SK-N-SH (cell line): ENCODE measurements around the gene FBXO44. TPM values are rescaled to one million over a fixed set of nuclear protein-coding genes. Genes with fewer than 3 reads are reported as not detected.
"Not testable (repeated sequence)": the region's sequence is repeated elsewhere in the genome, so short reads cannot be mapped to it uniquely, and the experiment has no call there.

Experiments
- CTCF ChIA-PET: fragments of 300-600, 350-600 bp; formaldehyde crosslinking; extraction: SDS; loops from one replicate; lab custom pipeline; 2021; lab: Yijun Ruan, JAX
- POLR2A ChIA-PET: fragments of 350-600 bp; sonication (Branson Sonifier 250); formaldehyde crosslinking; extraction: SDS; loops from one replicate; lab custom pipeline; 2020; ENCODE audit warnings: antibody characterized with exemption, inconsistent platforms; lab: Yijun Ruan, JAX
- DNase-seq: peaks from one replicate; pipeline ENCODE4 v3.0.0; 2012
- H2AFZ ChIP-seq: fragments of 200-600 bp; sonication (generic); 2 replicates; pipeline ENCODE4 v1.8.1; 2016; ENCODE audit warnings: antibody characterized with exemption, mild to moderate bottlenecking, low read depth
- H3F3A ChIP-seq: fragments of 200-600 bp; sonication (generic); replicated peaks from 2 replicates; pipeline ENCODE3; 2016; ENCODE audit warnings: antibody characterized with exemption, mild to moderate bottlenecking; ENCODE audit not compliant: insufficient read depth
- H3K27ac ChIP-seq, 2 experiments: fragments of 200-500 bp in 1 of 2; fragments of 200-600 bp in 1 of 2; sonication (Bioruptor generic) in 1 of 2; sonication (generic), shearing (Covaris generic) in 1 of 2; 2 replicates each; pipeline versions ENCODE4 v1.5.1 to v1.6.1; 2014 to 2016; ENCODE audit warnings: low read depth in 2 of 2, inconsistent platforms in 1 of 2, low read length in 1 of 2, mild to moderate bottlenecking in 1 of 2, mixed read lengths in 1 of 2
- H3K27me3 ChIP-seq: fragments of 200-600 bp; sonication (generic), shearing (Covaris generic); 2 replicates; pipeline ENCODE4 v1.6.1; 2016; ENCODE audit warnings: mixed run types; ENCODE audit not compliant: insufficient read depth
- H3K36me3 ChIP-seq, 2 experiments: fragments of 200-500 bp in 1 of 2; fragments of 200-600 bp in 1 of 2; sonication (Bioruptor generic) in 1 of 2; sonication (generic) in 1 of 2; replicated peaks in 1 of 2; 2 replicates each; pipeline versions ENCODE3 to v1.5.1; 2014 to 2016; ENCODE audit warnings: low read length in 1 of 2, mild to moderate bottlenecking in 1 of 2; ENCODE audit not compliant: insufficient read depth in 2 of 2, control insufficient read depth in 1 of 2
- H3K4me1 ChIP-seq, 2 experiments: fragments of 200-500 bp in 1 of 2; fragments of 200-600 bp in 1 of 2; sonication (Bioruptor generic) in 1 of 2; sonication (generic), shearing (Covaris generic) in 1 of 2; 2 replicates each; pipeline versions ENCODE4 v1.5.1 to v1.6.1; 2014 to 2016; ENCODE audit warnings: low read depth in 1 of 2, low read length in 1 of 2, mixed run types in 1 of 2; ENCODE audit not compliant: insufficient read depth in 2 of 2, control insufficient read depth in 1 of 2
- H3K4me2 ChIP-seq: fragments of 200-600 bp; sonication (generic), shearing (Covaris generic); 2 replicates; pipeline ENCODE4 v1.6.1; 2017; ENCODE audit warnings: mixed run types
- H3K4me3 ChIP-seq, 2 experiments: fragments of 200-500 bp in 1 of 2; fragments of 200-600 bp in 1 of 2; sonication (Bioruptor generic) in 1 of 2; sonication (generic), shearing (Covaris generic) in 1 of 2; 2 replicates each; pipeline versions ENCODE4 v1.5.1 to v1.8.1; 2014 to 2016; ENCODE audit warnings: low read depth in 2 of 2, inconsistent platforms in 1 of 2, low read length in 1 of 2, mild to moderate bottlenecking in 1 of 2, mixed read lengths in 1 of 2, moderate library complexity in 1 of 2
- H3K79me2 ChIP-seq: fragments of 200-600 bp; sonication (generic); 2 replicates; pipeline ENCODE4 v1.8.1; 2017; ENCODE audit warnings: mild to moderate bottlenecking; ENCODE audit not compliant: insufficient read depth
- H3K9ac ChIP-seq: fragments of 200-600 bp; sonication (generic); 2 replicates; pipeline ENCODE4 v1.6.1; 2017; ENCODE audit warnings: mixed run types
- H3K9me2 ChIP-seq: fragments of 200-600 bp; sonication (generic); 2 replicates; pipeline ENCODE4 v1.6.1; 2017; ENCODE audit warnings: mixed run types
- H3K9me3 ChIP-seq: fragments of 200-600 bp; sonication (generic); 2 replicates; pipeline ENCODE4 v1.6.1; 2017; ENCODE audit warnings: mixed run types, mild to moderate bottlenecking, moderate library complexity
- H4K20me1 ChIP-seq: fragments of 200-600 bp; sonication (generic); 2 replicates; pipeline ENCODE4 v1.6.1; 2017; ENCODE audit warnings: mild to moderate bottlenecking, mixed run types; ENCODE audit not compliant: insufficient read depth
- JUND ChIP-seq: IDR thresholded peaks from 2 replicates; pipeline ENCODE4 v1.4.0; 2012
- MXI1 ChIP-seq: IDR thresholded peaks from 2 replicates; pipeline ENCODE4 v1.6.1; 2012; ENCODE audit warnings: mild to moderate bottlenecking, low read depth, low read length, improper control_type of control experiment
- NRF1 ChIP-seq: IDR thresholded peaks from 2 replicates; pipeline ENCODE4 v1.6.1; 2012; ENCODE audit warnings: low read depth, mild to moderate bottlenecking, low read length
- RAD21 ChIP-seq: IDR thresholded peaks from 2 replicates; pipeline ENCODE4 v1.6.1; 2012; ENCODE audit warnings: mild to moderate bottlenecking, low read length
- RCOR1 ChIP-seq: fragments of 150-350 bp; IDR thresholded peaks from 2 replicates; pipeline ENCODE4 v1.6.1; 2017; ENCODE audit warnings: antibody characterized with exemption, low read length
- SMC3 ChIP-seq: IDR thresholded peaks from 2 replicates; pipeline ENCODE4 v1.6.1; 2012; ENCODE audit warnings: low read depth, low read length, improper control_type of control experiment
- TAF1 ChIP-seq: IDR thresholded peaks from 2 replicates; pipeline ENCODE4 v1.6.1; 2012; ENCODE audit warnings: low read depth, mild to moderate bottlenecking, low read length, moderate library complexity, borderline replicate concordance
- TEAD4 ChIP-seq: IDR thresholded peaks from 2 replicates; pipeline ENCODE4 v1.4.0; 2012; ENCODE audit warnings: mild to moderate bottlenecking, borderline replicate concordance; ENCODE audit not compliant: insufficient read depth
- WGBS: methylation state at CpG from one replicate; pipeline ENCODE4 v1.1.6; 2017; ENCODE audit warnings: low lambda C conversion rate; 5-methylcytosine and 5-hydroxymethylcytosine counted together
- polyA plus RNA-seq, 3 experiments: library from polyadenylated mRNA; depleted of rRNA; stranded (reverse); fragments of >200 nt; gene quantifications; 2 replicates each; pipeline ENCODE4 v1.2.3, GENCODE V29; 2012
- TF ChIP-seq, protein P1 (sequence below): fragments of 200-600 bp; sonication (generic); IDR thresholded peaks from 2 replicates; pipeline ENCODE4 v1.6.1; 2017; ENCODE audit warnings: antibody characterized with exemption, mild to moderate bottlenecking, moderate library complexity
- TF ChIP-seq, protein P2 (sequence below): IDR thresholded peaks from 2 replicates; pipeline ENCODE4 v1.4.0; 2012; ENCODE audit warnings: low read depth, borderline replicate concordance

The FBXO44 gene
- polyA plus RNA-seq, 1 of the 3 experiments (the other 2 are of a cell fraction) = 42.8 TPM

DNA sequence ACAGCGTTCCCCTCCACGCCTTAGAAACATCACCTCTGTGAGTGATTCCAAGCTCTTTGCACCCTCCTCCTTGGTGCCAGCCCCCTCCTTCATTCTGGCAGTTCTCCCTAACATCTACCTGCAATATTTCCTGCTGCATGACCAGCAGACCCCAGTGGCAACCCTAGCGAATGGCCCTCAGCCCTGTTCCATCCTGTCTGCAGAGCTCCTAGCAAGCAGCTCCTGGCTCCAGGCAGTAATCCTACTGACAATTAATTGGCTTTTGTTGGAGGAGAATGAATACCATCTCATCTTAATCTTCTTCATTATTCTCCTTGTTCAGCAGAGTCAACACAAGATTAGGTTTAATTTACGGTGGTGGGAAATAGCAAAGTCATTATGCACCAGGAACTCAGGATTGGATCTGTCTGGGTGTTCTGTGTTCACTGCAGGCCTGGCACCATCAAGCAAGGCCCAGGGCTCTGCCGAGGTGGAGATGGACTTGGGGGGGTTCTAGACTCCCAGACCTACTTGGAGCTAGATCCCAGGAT lies 12.8 kb upstream of the FBXO44 start:
- Histone ChIP-seq H3K36me3 (no peaks in the 10 kb centered on the region), H4K20me1 (no peaks in the 10 kb centered on the region), H3K27me3 (peaks cover 7% of the 10 kb centered on the region; the same call in 1 of the 2 replicates), H3F3A (no peaks in the 10 kb centered on the region)
- TF ChIP-seq NRF1 = no peak
- TF ChIP-seq, all 33 proteins: peak for 0
- H3K4me3 ChIP-seq = no peak overlapping the region
- no peak overlapping the region for H3K27ac ChIP-seq
- H3K9me3 ChIP-seq = no peaks in the 10 kb centered on the region
- H2AFZ ChIP-seq = no peak overlapping the region
- ChIA-PET POLR2A (interaction anchor here (0.6 to 1.3 kb wide), 2 partner anchors 163 to 432 kb away, joined by 3 to 5 read pairs; partner anchors contain the start of gene DISP3), CTCF (interaction anchor here (0.6 to 9.9 kb wide), 58 partner anchors 9 to 604 kb away, joined by 3 to 205 read pairs (median 6); partner anchors contain the start of genes DISP3, FBXO44, MTOR and UBIAD1)
- no peak for DNase-seq
- no peak overlapping the region for H3K9ac ChIP-seq
- H3K4me2 ChIP-seq = no peak overlapping the region
- peaks cover 0 to 6% of the 10 kb centered on the region in 2 experiments; a peak in 1 of 4 replicates for H3K4me1 ChIP-seq
- H3K79me2 ChIP-seq = no peaks in the 10 kb centered on the region
- WGBS = 39% methylated on average over 4 of the region's 5 CpGs
- no peaks in the 10 kb centered on the region for H3K9me2 ChIP-seq

DNA sequence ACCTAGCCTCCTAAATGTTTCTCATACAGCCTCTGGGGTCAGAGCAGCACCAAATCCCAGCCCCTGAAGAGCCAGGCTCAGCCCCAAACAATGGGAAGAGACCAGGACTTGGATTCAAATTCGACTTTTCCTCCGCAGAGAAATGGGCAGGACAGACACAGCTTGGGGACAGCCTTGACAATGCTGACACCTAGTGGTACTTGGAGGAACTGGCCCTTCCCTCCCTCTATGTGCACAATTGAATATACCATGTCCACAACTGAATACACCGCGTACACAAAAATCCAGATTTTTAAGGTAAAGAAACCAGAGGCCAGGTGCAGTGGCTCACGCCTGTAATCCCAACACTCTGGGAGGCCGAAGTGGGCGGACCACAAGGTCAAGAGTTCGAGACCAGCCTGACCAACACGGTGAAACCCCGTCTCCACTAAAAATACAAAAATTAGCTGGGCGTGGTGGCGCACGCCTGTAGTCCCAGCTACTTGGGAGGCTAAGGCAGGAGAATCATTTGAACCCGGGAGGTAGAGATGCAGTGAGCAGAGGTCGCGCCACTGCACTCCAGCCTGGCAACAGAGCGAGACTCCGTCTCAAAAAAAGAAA lies 12.2 kb upstream of the FBXO44 start:
- H3F3A ChIP-seq, H3K27me3 ChIP-seq, H4K20me1 ChIP-seq, H3K79me2 ChIP-seq, H3K4me2 ChIP-seq, H3K4me3 ChIP-seq, H3K9me3 ChIP-seq, H3K27ac ChIP-seq, H3K9ac ChIP-seq, H3K36me3 ChIP-seq, H3K4me1 ChIP-seq, H3K9me2 ChIP-seq, H2AFZ ChIP-seq: not testable (repeated sequence)
- POLR2A ChIA-PET = interaction anchor here (0.6 to 1.3 kb wide), 3 partner anchors 164 to 432 kb away, joined by 3 to 5 read pairs (median 4); partner anchors contain the start of gene DISP3
- peak; percentile 83 for DNase-seq
- WGBS = 48% methylated on average over 15 of the region's 18 CpGs
- CTCF ChIA-PET = interaction anchor here (0.6 to 9.9 kb wide), 61 partner anchors 8 to 604 kb away, joined by 3 to 205 read pairs (median 6); partner anchors contain the start of genes DISP3, FBXO44, MTOR and UBIAD1
- TF ChIP-seq RAD21 (peak; percentile 99), RCOR1 (0 out of 2 replicates have a peak, but pooled peaks have one; percentile 23), SMC3 (peak; percentile 83)
- TF ChIP-seq, protein P1, sequence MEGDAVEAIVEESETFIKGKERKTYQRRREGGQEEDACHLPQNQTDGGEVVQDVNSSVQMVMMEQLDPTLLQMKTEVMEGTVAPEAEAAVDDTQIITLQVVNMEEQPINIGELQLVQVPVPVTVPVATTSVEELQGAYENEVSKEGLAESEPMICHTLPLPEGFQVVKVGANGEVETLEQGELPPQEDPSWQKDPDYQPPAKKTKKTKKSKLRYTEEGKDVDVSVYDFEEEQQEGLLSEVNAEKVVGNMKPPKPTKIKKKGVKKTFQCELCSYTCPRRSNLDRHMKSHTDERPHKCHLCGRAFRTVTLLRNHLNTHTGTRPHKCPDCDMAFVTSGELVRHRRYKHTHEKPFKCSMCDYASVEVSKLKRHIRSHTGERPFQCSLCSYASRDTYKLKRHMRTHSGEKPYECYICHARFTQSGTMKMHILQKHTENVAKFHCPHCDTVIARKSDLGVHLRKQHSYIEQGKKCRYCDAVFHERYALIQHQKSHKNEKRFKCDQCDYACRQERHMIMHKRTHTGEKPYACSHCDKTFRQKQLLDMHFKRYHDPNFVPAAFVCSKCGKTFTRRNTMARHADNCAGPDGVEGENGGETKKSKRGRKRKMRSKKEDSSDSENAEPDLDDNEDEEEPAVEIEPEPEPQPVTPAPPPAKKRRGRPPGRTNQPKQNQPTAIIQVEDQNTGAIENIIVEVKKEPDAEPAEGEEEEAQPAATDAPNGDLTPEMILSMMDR = peak; percentile 96

DNA sequence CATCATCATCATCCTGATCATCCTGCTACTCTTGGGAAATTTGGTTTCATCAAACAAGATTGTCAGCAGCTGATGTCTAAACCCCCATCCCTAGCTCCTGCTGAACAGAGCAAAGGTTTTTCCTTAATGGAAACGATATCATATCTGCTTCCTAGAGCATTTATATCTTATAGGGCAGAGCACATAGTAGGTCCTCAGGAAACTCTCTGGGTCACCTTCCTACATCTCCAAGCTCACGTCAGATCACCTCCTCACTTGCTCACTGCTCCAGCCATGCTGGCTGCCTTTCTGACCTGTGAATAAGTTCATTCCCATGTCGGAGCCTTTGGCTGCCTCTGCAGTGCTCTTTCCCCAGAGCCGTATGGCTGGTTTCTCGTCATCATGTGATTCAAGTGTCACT lies 10.9 kb upstream of the FBXO44 start:
- H3K27ac ChIP-seq = no peak overlapping the region
- TF ChIP-seq TEAD4 = no peak
- TF ChIP-seq, protein P2, sequence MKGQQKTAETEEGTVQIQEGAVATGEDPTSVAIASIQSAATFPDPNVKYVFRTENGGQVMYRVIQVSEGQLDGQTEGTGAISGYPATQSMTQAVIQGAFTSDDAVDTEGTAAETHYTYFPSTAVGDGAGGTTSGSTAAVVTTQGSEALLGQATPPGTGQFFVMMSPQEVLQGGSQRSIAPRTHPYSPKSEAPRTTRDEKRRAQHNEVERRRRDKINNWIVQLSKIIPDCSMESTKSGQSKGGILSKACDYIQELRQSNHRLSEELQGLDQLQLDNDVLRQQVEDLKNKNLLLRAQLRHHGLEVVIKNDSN = no peak
- no peak for TF ChIP-seq MXI1
- TF ChIP-seq TAF1 = no peak
- no peak for TF ChIP-seq JUND
- no peak for TF ChIP-seq RAD21
- DNase-seq = no peak
- H3K79me2 ChIP-seq = no peaks in the 10 kb centered on the region
- no peaks in the 10 kb centered on the region for H4K20me1 ChIP-seq
- H3K4me3 ChIP-seq = no peak overlapping the region
- H3K4me2 ChIP-seq = no peak overlapping the region
- H3K27me3 ChIP-seq = no peaks in the 10 kb centered on the region; the same call in 1 of the 2 replicates
- H3K9me2 ChIP-seq = no peaks in the 10 kb centered on the region
- H3K36me3 ChIP-seq = no peaks in the 10 kb centered on the region
- H3K4me1 ChIP-seq = no peaks in the 10 kb centered on the region
- no peaks in the 10 kb centered on the region for H3K9me3 ChIP-seq
- H3F3A ChIP-seq = no peaks in the 10 kb centered on the region
- WGBS = 2% methylated on average over 3 of the region's 5 CpGs
- POLR2A ChIA-PET = interaction anchor here (1.3 kb wide), 1 partner anchor 165 kb away, joined by 4 read pairs; the partner anchor contains the start of gene DISP3
- no peak overlapping the region for H3K9ac ChIP-seq
- CTCF ChIA-PET = interaction anchor here (0.7 to 9.9 kb wide), 31 partner anchors 8 to 606 kb away, joined by 3 to 205 read pairs (median 8); partner anchors contain the start of genes EXOSC10 and UBIAD1
- H2AFZ ChIP-seq = no peak overlapping the region
